Activated T-cell treated with anti-CD3 and anti-CD28 coated beads, Interleukin-2, amount 50 U/mL, for 4 hours (primary cell): ENCODE data around the gene TSPAN4. TPM values are rescaled to one million over a fixed set of nuclear protein-coding genes. Genes with fewer than 3 reads are reported as not detected.

Experiments used
- ATAC-seq, 2 donors: fragments of 200-7000 bp; cut with Tn5 transposase; one replicate each; pipeline ENCODE4 v1.10.0; 2021
- DNase-seq: peaks from one replicate; pipeline ENCODE4 v3.0.0-alpha.2; 2020
- H3K27me3 Mint-ChIP-seq: one replicate; pipeline ENCODE4 v1.8.0; 2021; ENCODE audit warnings: low read depth, mixed read lengths
- H3K36me3 Mint-ChIP-seq: one replicate; pipeline ENCODE4 v1.8.0; 2022; ENCODE audit warnings: mixed read lengths; ENCODE audit not compliant: insufficient read depth
- H3K4me1 Mint-ChIP-seq: one replicate; pipeline ENCODE4 v1.8.0; 2021; ENCODE audit warnings: low read depth, mixed read lengths
- H3K4me3 Mint-ChIP-seq: one replicate; pipeline ENCODE4 v1.8.0; 2021; ENCODE audit warnings: mild to moderate bottlenecking, moderate library complexity, mixed read lengths
- H3K9me3 Mint-ChIP-seq: one replicate; pipeline ENCODE4 v1.8.0; 2021; ENCODE audit warnings: mixed read lengths
- total RNA-seq, 3 donors: library from RNA; stranded (reverse); gene quantifications; one replicate each; pipeline ENCODE4 v1.2.1, GENCODE V29; 2021

TSPAN4 gene
- total RNA-seq, 3 donors from 2014 or later: 4.6 to 6.0 (median 5.7) TPM

GRCh38 chr11:825366-826226 lies 17.1 kb upstream of the TSPAN4 start:
- Mint-ChIP-seq H3K27me3 (peaks cover 35% of the 10 kb centered on the region), H3K36me3 (peaks cover 9% of the 10 kb centered on the region), H3K9me3 (no peaks in the 10 kb centered on the region), H3K4me3 (no peak overlapping the region), H3K4me1 (peaks cover 26% of the 10 kb centered on the region)
- ATAC-seq: no peak
- DNase-seq: no peak

GRCh38 chr11:826227-826621 lies 16.4 kb upstream of the TSPAN4 start:
- peak overlapping the region; percentile 74 for H3K4me3 Mint-ChIP-seq
- peaks cover 38% of the 10 kb centered on the region for H3K27me3 Mint-ChIP-seq
- DNase-seq (no peak), ATAC-seq (no peak)
- peaks cover 24% of the 10 kb centered on the region for H3K4me1 Mint-ChIP-seq
- H3K36me3 Mint-ChIP-seq: peaks cover 9% of the 10 kb centered on the region
- no peaks in the 10 kb centered on the region for H3K9me3 Mint-ChIP-seq

GRCh38 chr11:826836-827145 lies 15.9 kb upstream of the TSPAN4 start:
- Mint-ChIP-seq H3K27me3 (peaks cover 44% of the 10 kb centered on the region), H3K4me1 (peaks cover 27% of the 10 kb centered on the region), H3K36me3 (peaks cover 9% of the 10 kb centered on the region), H3K9me3 (no peaks in the 10 kb centered on the region), H3K4me3 (peak overlapping the region; percentile 74)
- DNase-seq (no peak), ATAC-seq (peak in 1 of 2 donors; percentile 1)

GRCh38 chr11:827146-827896 lies 15.3 kb upstream of the TSPAN4 start:
- peak overlapping the region; percentile 51 for H3K4me3 Mint-ChIP-seq
- ATAC-seq (peak in 1 of 2 donors; percentile 10), DNase-seq (no peak)
- H3K9me3 Mint-ChIP-seq: no peaks in the 10 kb centered on the region
- H3K4me1 Mint-ChIP-seq: peaks cover 27% of the 10 kb centered on the region
- peaks cover 9% of the 10 kb centered on the region for H3K36me3 Mint-ChIP-seq
- H3K27me3 Mint-ChIP-seq: peaks cover 48% of the 10 kb centered on the region

- no peaks in the 10 kb centered on the region for H3K9me3 Mint-ChIP-seq
- H3K27me3 Mint-ChIP-seq: peaks cover 48% of the 10 kb centered on the region
- H3K4me3 Mint-ChIP-seq: peak within 1 kb of the TSS; percentile 51
- no peak for DNase-seq
- no peak for ATAC-seq
- peaks cover 26% of the 10 kb centered on the region for H3K4me1 Mint-ChIP-seq
- peaks cover 9% of the 10 kb centered on the region for H3K36me3 Mint-ChIP-seq
Measured at GRCh38 chr11:827897-828192, 14.8 kb upstream of the TSPAN4 start, which contains the start of gene CRACR2B. TSS of gene CRACR2B (plus strand) at chr11:827919. CDS start at chr11:828608, 689 bp downstream.

GRCh38 chr11:828506-829175 lies 14.0 kb upstream of the TSPAN4 start:
- Mint-ChIP-seq H3K36me3 (peaks cover 7% of the 10 kb centered on the region), H3K4me3 (no peak overlapping the region), H3K27me3 (peaks cover 48% of the 10 kb centered on the region), H3K4me1 (peaks cover 26% of the 10 kb centered on the region), H3K9me3 (no peaks in the 10 kb centered on the region)
- DNase-seq (no peak), ATAC-seq (no peak)

- Mint-ChIP-seq H3K27me3 (peaks cover 48% of the 10 kb centered on the region), H3K9me3 (no peaks in the 10 kb centered on the region), H3K36me3 (peaks cover 7% of the 10 kb centered on the region), H3K4me1 (peaks cover 29% of the 10 kb centered on the region), H3K4me3 (peak overlapping the region; percentile 38)
- ATAC-seq (no peak), DNase-seq (no peak)
Measured at GRCh38 chr11:829176-829846, 13.3 kb upstream of the TSPAN4 start.

GRCh38 chr11:829847-830294 lies 12.8 kb upstream of the TSPAN4 start:
- H3K9me3 Mint-ChIP-seq: no peaks in the 10 kb centered on the region
- peaks cover 48% of the 10 kb centered on the region for H3K27me3 Mint-ChIP-seq
- ATAC-seq (peak; percentile 5 to 12), DNase-seq (no peak)
- H3K36me3 Mint-ChIP-seq: peaks cover 5% of the 10 kb centered on the region
- H3K4me1 Mint-ChIP-seq: peaks cover 31% of the 10 kb centered on the region
- peak overlapping the region; percentile 38 for H3K4me3 Mint-ChIP-seq

- H3K4me3 Mint-ChIP-seq: peak overlapping the region; percentile 51
- ATAC-seq (peak; percentile 53 to 55), DNase-seq (peak; percentile 41)
Measured at GRCh38 chr11:830295-831117, 12.1 kb upstream of the TSPAN4 start.

GRCh38 chr11:831118-831864 lies 11.4 kb upstream of the TSPAN4 start:
- H3K9me3 Mint-ChIP-seq: no peaks in the 10 kb centered on the region
- ATAC-seq: no peak
- no peaks in the 10 kb centered on the region for H3K36me3 Mint-ChIP-seq
- H3K4me3 Mint-ChIP-seq: peak overlapping the region; percentile 51
- H3K27me3 Mint-ChIP-seq: peaks cover 44% of the 10 kb centered on the region
- no peak for DNase-seq
- peaks cover 31% of the 10 kb centered on the region for H3K4me1 Mint-ChIP-seq

More at GRCh38 chr11:830295-831117, 12.1 kb upstream of the TSPAN4 start:
- H3K27me3 Mint-ChIP-seq: peaks cover 44% of the 10 kb centered on the region
- H3K9me3 Mint-ChIP-seq: no peaks in the 10 kb centered on the region
- H3K36me3 Mint-ChIP-seq: no peaks in the 10 kb centered on the region
- peaks cover 31% of the 10 kb centered on the region for H3K4me1 Mint-ChIP-seq

- ATAC-seq: no peak
- H3K36me3 Mint-ChIP-seq: no peaks in the 10 kb centered on the region
- no peaks in the 10 kb centered on the region for H3K9me3 Mint-ChIP-seq
- peak overlapping the region; percentile 42 for H3K4me3 Mint-ChIP-seq
- H3K27me3 Mint-ChIP-seq: peaks cover 42% of the 10 kb centered on the region
- peaks cover 27% of the 10 kb centered on the region for H3K4me1 Mint-ChIP-seq
- DNase-seq: no peak
Measured at GRCh38 chr11:831961-832528, 10.6 kb upstream of the TSPAN4 start.

- Mint-ChIP-seq H3K9me3 (no peaks in the 10 kb centered on the region), H3K27me3 (peaks cover 41% of the 10 kb centered on the region), H3K4me1 (peaks cover 25% of the 10 kb centered on the region), H3K36me3 (no peaks in the 10 kb centered on the region), H3K4me3 (peak within 1 kb of the TSS; percentile 62)
- ATAC-seq (peak; percentile 51 to 59), DNase-seq (peak; percentile 33)
Measured at GRCh38 chr11:832529-833113, 10.0 kb upstream of the TSPAN4 start, which contains the start of gene CD151. TSS of gene CD151 (plus strand) at chr11:832952. CDS start at chr11:836070, 3,118 bp downstream.
